Fibroblast of lung (primary cell): Measurements from ENCODE around the gene CFAP77. TPM values are rescaled to one million over a fixed set of nuclear protein-coding genes. Genes with fewer than 3 reads are reported as not detected.
A peak's percentile ranks its signal among the peaks of the same experiment; 100 is the strongest.

ENCODE experiments used
- DNase-seq, 2 donors: peaks; one replicate each; pipeline versions ENCODE4 v3.0.0 to v3.0.0-alpha.2; 2010; ENCODE audit warnings: low read depth in 2 of 2
- H2AFZ ChIP-seq: 2 replicates; pipeline ENCODE4 v1.5.1; 2012; ENCODE audit warnings: low read length, control low read depth, inconsistent platforms
- H3K27ac ChIP-seq: 2 replicates; pipeline ENCODE4 v1.5.1; 2011; ENCODE audit warnings: low read length, control low read depth; ENCODE audit not compliant: insufficient read depth
- H3K27me3 ChIP-seq: 2 replicates; pipeline ENCODE4 v1.5.1; 2011; ENCODE audit warnings: mild to moderate bottlenecking, low read length; ENCODE audit not compliant: control insufficient read depth, insufficient read depth
- H3K36me3 ChIP-seq: 2 replicates; pipeline ENCODE4 v1.5.1; 2011; ENCODE audit warnings: low read length; ENCODE audit not compliant: control insufficient read depth, insufficient read depth
- H3K4me1 ChIP-seq: 2 replicates; pipeline ENCODE4 v1.5.1; 2011; ENCODE audit warnings: low read length; ENCODE audit not compliant: control insufficient read depth, insufficient read depth; ENCODE audit errors: extremely low read depth
- H3K4me2 ChIP-seq: 2 replicates; pipeline ENCODE4 v1.5.1; 2011; ENCODE audit warnings: low read length, control low read depth; ENCODE audit not compliant: insufficient read depth; ENCODE audit errors: extremely low read depth
- H3K4me3 ChIP-seq, 4 experiments: fragments of 200-600 bp in 1 of 4; sonication (generic) in 1 of 4; replicated peaks in 1 of 4; 2 replicates each; pipeline ENCODE4 v1.5.1; 2011 to 2016; ENCODE audit warnings: low read length in 4 of 4, low read depth in 3 of 4, mild to moderate bottlenecking in 3 of 4, control low read depth in 2 of 4, inconsistent platforms in 1 of 4, mixed read lengths in 1 of 4; ENCODE audit not compliant: insufficient read depth in 1 of 4; ENCODE audit errors: control extremely low read depth in 1 of 4
- H3K79me2 ChIP-seq: 2 replicates; pipeline ENCODE4 v1.5.1; 2012; ENCODE audit warnings: mild to moderate bottlenecking, low read length, inconsistent platforms; ENCODE audit not compliant: control insufficient read depth, insufficient read depth
- H3K9ac ChIP-seq: 2 replicates; pipeline ENCODE4 v1.5.1; 2011; ENCODE audit warnings: mild to moderate bottlenecking, low read length, control low read depth; ENCODE audit not compliant: insufficient read depth
- H3K9me3 ChIP-seq: 2 replicates; pipeline ENCODE4 v1.5.1; 2012; ENCODE audit warnings: low read depth, low read length; ENCODE audit not compliant: control insufficient read depth, insufficient read depth
- H4K20me1 ChIP-seq: 2 replicates; pipeline ENCODE4 v1.5.1; 2011; ENCODE audit warnings: low read length; ENCODE audit not compliant: control insufficient read depth, insufficient read depth; ENCODE audit errors: extremely low read depth
- EZH2 ChIP-seq: IDR thresholded peaks from 2 replicates; pipeline ENCODE4 v1.5.1; 2012; ENCODE audit warnings: low read length, control low read depth, mild to moderate bottlenecking; ENCODE audit errors: missing control alignments
- polyA plus RNA-seq, 2 donors: library from polyadenylated mRNA; depleted of rRNA in 1 of 2; stranded (reverse) in 1 of 2; unstranded in 1 of 2; fragments of >200 nt; gene quantifications; 2 replicates each; pipeline ENCODE4 v1.2.1, GENCODE V29; 2011 to 2012; ENCODE audit warnings: missing spikeins in 1 of 2
- total RNA-seq: library from RNA; depleted of rRNA; stranded (reverse); fragments of >200 nt; gene quantifications from 2 replicates; pipeline ENCODE4 v1.2.1, GENCODE V29; 2014
- TF ChIP-seq, protein P1 (sequence below), 2 donors: IDR thresholded peaks in 1 of 2; conservative IDR thresholded peaks in 1 of 2; 1 replicate in 1 of 2; 2 replicates in 1 of 2; pipeline ENCODE4 v1.5.1; 2011 to 2012; ENCODE audit warnings: low read length in 2 of 2, control low read depth in 1 of 2, inconsistent platforms in 1 of 2, low read depth in 1 of 2, mild to moderate bottlenecking in 1 of 2

The CFAP77 gene
- total and polyA plus RNA-seq, 2 donors (not counting 1 experiment from before 2014, with no cell fraction given) = not detected

- no peak overlapping the region for H3K4me3 ChIP-seq
Observed at GRCh38 chr9:132579427-132579798, 169.4 kb downstream of the CFAP77 start.

GRCh38 chr9:132582276-132582785 lies 172.3 kb downstream of the CFAP77 start, which contains the start of gene BARHL1:
Gene BARHL1 (plus strand): TSS chr9:132582606. CDS start chr9:132582798, 192 bp downstream.
- H3K27me3 ChIP-seq = peaks cover 84% of the 10 kb centered on the region
- no peak for DNase-seq
- H3K79me2 ChIP-seq = no peaks in the 10 kb centered on the region
- H3K9ac ChIP-seq = no peak within 1 kb of the TSS
- H3K4me3 ChIP-seq = peak within 1 kb of the TSS; percentile 41 to 53 (median 44)
- peak within 1 kb of the TSS; percentile 80 for H3K4me2 ChIP-seq
- no peaks in the 10 kb centered on the region for H3K36me3 ChIP-seq
- no peak within 1 kb of the TSS for H2AFZ ChIP-seq
- H3K4me1 ChIP-seq = peaks cover 2% of the 10 kb centered on the region
- no peaks in the 10 kb centered on the region for H3K9me3 ChIP-seq
- H3K27ac ChIP-seq = no peak within 1 kb of the TSS
- no peak for TF ChIP-seq EZH2
- TF ChIP-seq, protein P1, sequence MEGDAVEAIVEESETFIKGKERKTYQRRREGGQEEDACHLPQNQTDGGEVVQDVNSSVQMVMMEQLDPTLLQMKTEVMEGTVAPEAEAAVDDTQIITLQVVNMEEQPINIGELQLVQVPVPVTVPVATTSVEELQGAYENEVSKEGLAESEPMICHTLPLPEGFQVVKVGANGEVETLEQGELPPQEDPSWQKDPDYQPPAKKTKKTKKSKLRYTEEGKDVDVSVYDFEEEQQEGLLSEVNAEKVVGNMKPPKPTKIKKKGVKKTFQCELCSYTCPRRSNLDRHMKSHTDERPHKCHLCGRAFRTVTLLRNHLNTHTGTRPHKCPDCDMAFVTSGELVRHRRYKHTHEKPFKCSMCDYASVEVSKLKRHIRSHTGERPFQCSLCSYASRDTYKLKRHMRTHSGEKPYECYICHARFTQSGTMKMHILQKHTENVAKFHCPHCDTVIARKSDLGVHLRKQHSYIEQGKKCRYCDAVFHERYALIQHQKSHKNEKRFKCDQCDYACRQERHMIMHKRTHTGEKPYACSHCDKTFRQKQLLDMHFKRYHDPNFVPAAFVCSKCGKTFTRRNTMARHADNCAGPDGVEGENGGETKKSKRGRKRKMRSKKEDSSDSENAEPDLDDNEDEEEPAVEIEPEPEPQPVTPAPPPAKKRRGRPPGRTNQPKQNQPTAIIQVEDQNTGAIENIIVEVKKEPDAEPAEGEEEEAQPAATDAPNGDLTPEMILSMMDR (conservative IDR thresholded peaks at IDR 0.05 in 1 of 2, IDR thresholded peaks at IDR 0.05 in 1 of 2; ENCODE audit: low read depth in 1 of 2, low read length in 2 of 2) = no peak
- H4K20me1 ChIP-seq = no peaks in the 10 kb centered on the region

More at GRCh38 chr9:132579427-132579798, 169.4 kb downstream of the CFAP77 start:
- H3K9me3 ChIP-seq = no peaks in the 10 kb centered on the region
- TF ChIP-seq, protein P1 (conservative IDR thresholded peaks at IDR 0.05 in 1 of 2, IDR thresholded peaks at IDR 0.05 in 1 of 2; ENCODE audit: low read depth in 1 of 2, low read length in 2 of 2) = no peak
- no peak for TF ChIP-seq EZH2
- H4K20me1 ChIP-seq = no peaks in the 10 kb centered on the region
- DNase-seq = no peak
- H3K27me3 ChIP-seq = peaks cover 58% of the 10 kb centered on the region
- no peak overlapping the region for H3K9ac ChIP-seq
- no peak overlapping the region for H3K27ac ChIP-seq
- no peak overlapping the region for H2AFZ ChIP-seq
- no peak overlapping the region for H3K4me2 ChIP-seq
- H3K36me3 ChIP-seq = no peaks in the 10 kb centered on the region
- H3K79me2 ChIP-seq = no peaks in the 10 kb centered on the region
- H3K4me1 ChIP-seq = peaks cover 2% of the 10 kb centered on the region

DNA sequence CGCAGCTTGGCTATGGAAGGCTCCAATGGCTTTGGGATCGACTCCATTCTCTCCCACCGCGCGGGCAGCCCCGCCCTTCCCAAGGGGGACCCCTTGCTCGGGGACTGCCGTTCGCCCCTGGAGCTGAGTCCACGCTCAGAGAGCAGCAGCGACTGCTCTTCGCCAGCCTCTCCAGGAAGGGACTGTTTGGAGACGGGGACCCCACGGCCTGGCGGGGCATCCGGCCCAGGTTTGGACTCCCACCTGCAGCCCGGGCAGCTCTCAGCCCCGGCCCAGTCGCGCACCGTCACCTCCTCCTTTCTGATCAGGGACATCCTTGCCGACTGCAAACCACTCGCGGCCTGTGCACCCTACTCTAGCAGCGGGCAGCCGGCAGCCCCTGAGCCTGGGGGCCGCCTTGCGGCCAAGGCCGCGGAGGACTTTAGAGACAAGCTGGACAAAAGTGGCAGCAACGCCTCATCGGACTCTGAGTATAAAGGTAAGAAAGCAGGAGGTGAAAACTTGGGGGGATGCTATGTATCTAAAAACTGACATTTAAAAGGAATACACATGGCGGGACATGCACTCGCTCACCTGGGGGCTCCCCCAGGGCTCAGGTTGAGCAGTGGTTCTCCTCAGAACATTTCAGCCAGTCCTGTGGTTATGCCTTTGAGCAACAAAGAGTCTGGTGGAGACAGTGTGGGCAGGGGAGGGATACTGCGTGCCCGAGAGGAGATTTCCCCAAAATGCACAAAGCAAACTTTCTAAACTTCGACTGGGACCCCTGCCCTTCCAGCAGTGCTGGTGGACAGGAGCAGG lies 173.0 kb downstream of the CFAP77 start:
- Histone ChIP-seq H3K27ac (no peak overlapping the region), H4K20me1 (no peaks in the 10 kb centered on the region), H3K36me3 (no peaks in the 10 kb centered on the region), H3K4me1 (peaks cover 2% of the 10 kb centered on the region), H3K79me2 (no peaks in the 10 kb centered on the region), H3K27me3 (peaks cover 89% of the 10 kb centered on the region), H3K9ac (no peak overlapping the region), H2AFZ (no peak overlapping the region), H3K4me2 (no peak overlapping the region), H3K4me3 (no peak overlapping the region), H3K9me3 (no peaks in the 10 kb centered on the region)
- peak; percentile 89 for TF ChIP-seq EZH2
- TF ChIP-seq, protein P1 (conservative IDR thresholded peaks at IDR 0.05 in 1 of 2, IDR thresholded peaks at IDR 0.05 in 1 of 2; ENCODE audit: low read depth in 1 of 2, low read length in 2 of 2) = no peak
- no peak for DNase-seq
